Colonic mucosa (tissue), 4 donors: Measurements from ENCODE around the gene USP10. TPM values are rescaled to one million over a fixed set of nuclear protein-coding genes. Genes with fewer than 3 reads are reported as not detected.

Experiments used
- DNase-seq: peaks from one replicate; pipeline ENCODE4 v3.0.0-alpha.2; 2020
- H3K27ac ChIP-seq: fragments of 200-600 bp; one replicate; pipeline ENCODE4 v1.8.0; 2021
- H3K27me3 ChIP-seq: fragments of 200-600 bp; one replicate; pipeline ENCODE4 v1.8.0; 2021
- H3K36me3 ChIP-seq: fragments of 200-600 bp; one replicate; pipeline ENCODE4 v1.8.0; 2021
- H3K4me1 ChIP-seq: fragments of 200-600 bp; one replicate; pipeline ENCODE4 v1.8.0; 2021; ENCODE audit warnings: mild to moderate bottlenecking
- H3K4me3 ChIP-seq: fragments of 200-600 bp; one replicate; pipeline ENCODE4 v1.8.0; 2021
- H3K9ac ChIP-seq, 2 donors: one replicate each; pipeline ENCODE4 v1.7.0; 2013; ENCODE audit warnings: control low read depth in 2 of 2, low read depth in 2 of 2, low read length in 2 of 2
- H3K9me3 ChIP-seq: fragments of 200-600 bp; one replicate; pipeline ENCODE4 v1.8.0; 2021
- intact Hi-C: fragments of 100-400 bp; cut with DNase I; formaldehyde crosslinking; loops from one replicate; pipeline ENCODE4 v1.14.1; 2022
- total RNA-seq, 2 donors: library from RNA; stranded (reverse); fragmentation: NEBNext Ultra II Directional in 1 of 2; extraction: Animal tissue kit (Norgen Biotek cat#: 25700) in 1 of 2; gene quantifications; one replicate each; pipeline ENCODE4 v1.2.1, GENCODE V29; 2021
- TF ChIP-seq, protein P1 (sequence below): fragments of 200-600 bp; IDR thresholded peaks from one replicate; pipeline ENCODE4 v1.8.0; 2022; ENCODE audit warnings: antibody characterized with exemption, mild to moderate bottlenecking
- donor health status: healthy.
- donor health status: DM: no; HTN: no; CAD: no.
- donor health status: DM: no; HTN: no; CAD: no.

USP10 gene
- total RNA-seq, 2 donors from 2014 or later, result 70.0 to 88.2 TPM

DNA sequence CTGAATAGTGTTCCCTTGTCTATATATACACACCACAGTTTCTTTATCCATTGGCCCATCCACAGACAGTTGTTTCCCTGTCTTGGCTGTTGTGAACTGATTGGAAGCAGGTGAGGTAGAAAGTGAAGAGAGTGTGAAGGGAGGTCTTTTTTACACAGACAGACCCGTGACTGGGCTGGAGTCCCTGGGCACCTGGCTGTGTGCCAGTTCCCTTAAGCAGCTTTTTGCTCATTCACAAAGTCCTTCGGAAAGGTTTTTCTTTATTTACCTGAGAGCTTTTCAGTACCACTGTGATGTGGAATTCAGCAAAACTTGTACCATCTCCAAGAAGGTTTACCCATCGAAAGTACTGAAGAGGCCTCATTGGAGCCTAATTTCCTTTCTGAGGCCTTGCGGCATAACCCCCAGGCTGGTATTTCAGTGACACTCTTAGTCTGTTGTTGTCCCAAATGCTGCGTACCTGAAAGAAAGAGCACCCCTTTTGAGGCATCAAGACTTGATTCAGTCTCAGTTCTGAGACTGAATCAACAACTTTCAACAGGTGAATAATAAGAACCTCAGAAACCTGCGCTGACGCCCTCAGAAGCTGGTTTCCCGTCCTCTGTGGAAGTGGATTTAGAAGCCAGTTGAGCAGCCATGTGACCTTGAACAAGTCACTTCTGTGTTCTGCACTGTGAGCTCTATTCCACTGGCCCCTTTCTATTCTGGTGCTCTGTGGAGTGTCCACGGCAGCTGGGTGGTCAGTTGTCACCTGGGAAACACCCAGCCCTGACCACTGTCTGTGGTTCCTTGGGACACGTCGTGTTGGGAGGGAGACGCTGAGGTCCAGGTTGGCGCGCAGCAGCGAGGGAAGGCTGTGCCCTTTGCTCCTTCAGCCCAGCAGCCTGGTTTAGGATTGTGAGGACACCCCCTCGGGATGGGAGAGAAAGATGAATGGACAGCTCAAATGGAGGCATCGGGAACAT, 66.1 kb downstream of the USP10 start:
- H3K4me3 ChIP-seq, result no peak overlapping the region
- H3K36me3 ChIP-seq, result peaks cover 3% of the 10 kb centered on the region
- no peaks in the 10 kb centered on the region for H3K27me3 ChIP-seq
- no peak overlapping the region for H3K9ac ChIP-seq
- TF ChIP-seq, protein P1, sequence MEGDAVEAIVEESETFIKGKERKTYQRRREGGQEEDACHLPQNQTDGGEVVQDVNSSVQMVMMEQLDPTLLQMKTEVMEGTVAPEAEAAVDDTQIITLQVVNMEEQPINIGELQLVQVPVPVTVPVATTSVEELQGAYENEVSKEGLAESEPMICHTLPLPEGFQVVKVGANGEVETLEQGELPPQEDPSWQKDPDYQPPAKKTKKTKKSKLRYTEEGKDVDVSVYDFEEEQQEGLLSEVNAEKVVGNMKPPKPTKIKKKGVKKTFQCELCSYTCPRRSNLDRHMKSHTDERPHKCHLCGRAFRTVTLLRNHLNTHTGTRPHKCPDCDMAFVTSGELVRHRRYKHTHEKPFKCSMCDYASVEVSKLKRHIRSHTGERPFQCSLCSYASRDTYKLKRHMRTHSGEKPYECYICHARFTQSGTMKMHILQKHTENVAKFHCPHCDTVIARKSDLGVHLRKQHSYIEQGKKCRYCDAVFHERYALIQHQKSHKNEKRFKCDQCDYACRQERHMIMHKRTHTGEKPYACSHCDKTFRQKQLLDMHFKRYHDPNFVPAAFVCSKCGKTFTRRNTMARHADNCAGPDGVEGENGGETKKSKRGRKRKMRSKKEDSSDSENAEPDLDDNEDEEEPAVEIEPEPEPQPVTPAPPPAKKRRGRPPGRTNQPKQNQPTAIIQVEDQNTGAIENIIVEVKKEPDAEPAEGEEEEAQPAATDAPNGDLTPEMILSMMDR, result no peak
- DNase-seq, result no peak
- H3K27ac ChIP-seq, result no peak overlapping the region
- H3K9me3 ChIP-seq, result no peaks in the 10 kb centered on the region
- H3K4me1 ChIP-seq, result no peaks in the 10 kb centered on the region
- intact Hi-C loops, result no loop called here

DNA sequence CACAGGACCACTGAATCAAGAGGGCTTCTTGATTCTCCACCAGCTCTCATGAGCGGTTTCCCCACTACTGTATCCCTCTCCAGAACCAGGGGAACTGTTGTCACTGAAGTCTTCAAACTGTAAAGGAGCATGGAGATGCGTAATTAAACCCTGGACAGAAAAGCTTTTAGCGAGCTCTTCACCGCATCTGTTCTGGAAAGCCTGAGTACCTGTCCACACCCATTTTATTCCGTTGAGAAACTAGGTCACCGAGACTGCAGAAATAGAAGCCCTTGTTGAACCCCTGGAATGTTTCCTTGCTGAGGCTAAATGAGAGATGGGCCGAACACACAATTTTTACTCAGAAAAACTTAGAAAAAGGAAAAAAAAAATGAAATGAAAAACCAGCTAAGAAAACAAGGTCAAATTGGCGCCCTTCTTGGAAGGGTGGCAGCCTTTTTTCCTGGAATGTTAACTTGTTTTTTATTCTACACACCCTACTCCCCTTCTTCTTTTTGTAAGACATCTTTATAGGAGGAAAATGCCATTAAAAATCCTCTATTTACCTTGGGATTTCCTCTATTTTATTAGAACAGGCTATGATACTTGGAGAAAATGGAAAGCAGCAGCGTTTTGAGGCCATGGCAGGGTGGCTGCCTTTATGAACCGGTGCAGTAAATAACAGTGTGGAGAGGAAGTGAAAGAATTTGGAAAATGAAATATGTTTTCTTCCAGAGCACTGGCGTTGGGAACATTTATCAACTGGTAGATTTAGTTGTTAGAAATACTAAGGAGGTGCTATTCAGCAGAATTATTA, 67.4 kb downstream of the USP10 start:
- Histone ChIP-seq H3K9me3 (no peaks in the 10 kb centered on the region), H3K4me3 (no peak overlapping the region), H3K27ac (no peak overlapping the region), H3K36me3 (peaks cover 3% of the 10 kb centered on the region), H3K27me3 (no peaks in the 10 kb centered on the region), H3K9ac (no peak overlapping the region), H3K4me1 (no peaks in the 10 kb centered on the region)
- intact Hi-C loops, result no loop called here
- no peak for DNase-seq
- TF ChIP-seq, protein P1, result no peak

- Histone ChIP-seq H3K4me1 (no peaks in the 10 kb centered on the region), H3K27me3 (no peaks in the 10 kb centered on the region), H3K9me3 (no peaks in the 10 kb centered on the region), H3K36me3 (peaks cover 3% of the 10 kb centered on the region), H3K27ac (no peak overlapping the region), H3K4me3 (no peak overlapping the region), H3K9ac (no peak overlapping the region)
- intact Hi-C loops, result no loop called here
- TF ChIP-seq, protein P1, result no peak
- no peak for DNase-seq
These were observed 68.4 kb downstream of the USP10 start for GRCh38 chr16:84768061-84768807.

DNA sequence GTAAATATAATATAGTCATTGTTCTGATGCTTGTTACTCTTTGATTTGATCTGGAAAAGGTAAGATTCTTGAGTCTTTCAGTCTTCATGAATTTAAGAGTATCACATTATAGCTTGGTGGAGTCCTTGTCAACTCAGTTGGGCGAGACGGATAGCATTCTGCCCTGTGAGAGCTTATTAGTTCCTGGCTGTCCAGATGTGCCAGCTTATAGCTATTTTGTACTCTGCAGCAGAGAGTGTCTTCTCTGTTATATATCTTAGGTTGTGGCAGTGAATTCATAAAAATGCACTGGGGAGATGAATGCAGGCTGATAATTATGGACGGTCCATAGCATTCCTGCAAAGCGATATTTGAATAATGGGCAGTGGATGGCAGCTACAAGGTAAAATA, 69.0 kb downstream of the USP10 start:
- Histone ChIP-seq H3K9me3 (no peaks in the 10 kb centered on the region), H3K4me3 (no peak overlapping the region), H3K27ac (no peak overlapping the region), H3K9ac (no peak overlapping the region), H3K27me3 (no peaks in the 10 kb centered on the region), H3K4me1 (no peaks in the 10 kb centered on the region), H3K36me3 (peaks cover 3% of the 10 kb centered on the region)
- DNase-seq, result no peak
- TF ChIP-seq, protein P1, result no peak
- intact Hi-C loops, result no loop called here

DNA sequence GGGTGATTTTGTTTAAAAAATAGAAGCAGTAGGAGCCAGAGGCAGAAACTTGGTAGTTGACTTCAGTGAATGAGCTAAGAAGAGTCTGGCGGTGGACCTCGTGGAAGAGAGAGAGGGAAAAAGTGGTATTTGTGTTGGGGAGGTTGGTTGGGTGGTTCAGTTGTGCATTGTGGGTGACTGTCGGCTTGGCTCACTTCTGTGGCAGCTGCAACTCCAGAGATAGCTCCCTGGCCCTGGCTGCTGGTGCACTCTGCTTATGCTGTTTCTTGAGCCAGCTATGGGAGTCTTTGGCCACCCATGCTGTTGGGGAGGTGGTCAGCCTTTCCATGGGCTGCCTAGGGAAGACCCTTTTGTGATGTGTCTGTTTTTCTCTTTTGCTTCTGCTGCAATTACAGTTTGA, 69.6 kb downstream of the USP10 start:
- Histone ChIP-seq H3K4me3 (no peak overlapping the region), H3K36me3 (peaks cover under 1% of the 10 kb centered on the region), H3K4me1 (no peaks in the 10 kb centered on the region), H3K9me3 (no peaks in the 10 kb centered on the region), H3K9ac (no peak overlapping the region), H3K27me3 (no peaks in the 10 kb centered on the region), H3K27ac (no peak overlapping the region)
- DNase-seq, result no peak
- intact Hi-C loops, result no loop called here
- TF ChIP-seq, protein P1, result no peak
